CD1c-positive myeloid dendritic cell (primary cell): ENCODE data around the gene HOXA10.

Source experiments
- DNase-seq: peaks from one replicate; pipeline ENCODE4 v3.0.0-alpha.2; 2016; ENCODE audit errors: extremely low spot score

Gene HOXA10

DNA sequence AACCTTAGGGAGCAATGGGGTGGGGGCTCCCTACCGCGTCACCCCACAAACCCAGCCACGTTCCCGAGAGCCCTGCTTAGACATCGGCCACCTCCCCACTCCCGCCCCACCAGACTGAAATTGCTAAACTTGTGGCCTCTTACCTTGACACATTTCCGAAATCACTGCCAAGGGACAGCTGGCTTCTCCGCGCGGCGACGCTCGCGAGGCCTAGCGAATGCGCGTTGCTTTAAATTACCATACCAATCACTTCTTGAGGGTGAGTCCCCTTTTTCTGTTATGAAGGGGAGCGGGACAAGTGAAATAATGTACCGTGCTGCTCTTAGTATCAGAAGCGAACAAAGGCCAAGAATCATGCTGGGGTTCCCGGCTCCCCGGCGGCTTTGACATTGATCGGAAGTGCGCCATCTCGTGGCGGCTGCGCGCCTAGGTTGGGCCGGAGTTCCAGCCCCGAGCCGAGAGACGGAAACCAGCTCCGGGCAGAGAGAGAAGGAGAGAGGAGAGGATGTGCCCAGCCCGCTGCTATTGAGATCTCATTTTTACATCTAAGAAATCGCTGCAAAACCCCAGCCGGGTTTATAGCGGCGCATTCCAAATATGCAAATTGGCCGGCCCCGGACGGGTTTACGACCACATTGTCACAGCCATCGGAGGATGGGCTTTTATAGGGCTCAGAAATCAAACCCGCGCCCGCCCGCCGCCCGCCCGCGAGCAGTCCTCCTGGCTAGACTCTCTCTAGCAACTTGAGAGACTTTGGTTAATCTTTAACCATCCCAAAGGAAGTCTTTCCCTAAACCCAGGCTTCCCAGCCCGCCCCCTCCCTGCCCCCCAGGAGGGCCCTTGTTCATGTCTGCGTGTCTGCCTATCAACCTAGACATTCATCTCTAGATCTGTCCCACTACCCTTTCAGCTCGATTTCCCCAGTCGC is 5.6 kb upstream of the HOXA10 start:
- DNase-seq: peak; percentile 81

DNA sequence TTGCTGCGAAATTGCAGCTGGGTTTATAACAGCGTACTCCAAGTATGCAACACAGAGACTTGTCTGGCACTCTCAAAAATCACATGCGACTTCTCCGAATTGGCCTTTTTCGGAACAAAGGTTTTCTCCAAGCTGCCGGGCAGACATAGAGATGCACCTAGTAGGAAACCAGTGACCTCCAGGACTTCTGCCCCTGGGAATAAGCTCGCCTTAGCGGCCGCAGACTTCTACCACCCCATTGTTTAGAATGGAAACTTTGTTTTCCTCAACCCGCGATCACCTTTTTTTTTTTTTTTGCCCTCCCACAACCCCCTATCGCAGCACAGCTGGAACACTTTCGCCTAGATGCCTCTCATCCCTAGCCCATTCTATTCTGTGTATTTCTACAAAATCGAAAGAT is 4.9 kb upstream of the HOXA10 start:
- no peak for DNase-seq

DNA sequence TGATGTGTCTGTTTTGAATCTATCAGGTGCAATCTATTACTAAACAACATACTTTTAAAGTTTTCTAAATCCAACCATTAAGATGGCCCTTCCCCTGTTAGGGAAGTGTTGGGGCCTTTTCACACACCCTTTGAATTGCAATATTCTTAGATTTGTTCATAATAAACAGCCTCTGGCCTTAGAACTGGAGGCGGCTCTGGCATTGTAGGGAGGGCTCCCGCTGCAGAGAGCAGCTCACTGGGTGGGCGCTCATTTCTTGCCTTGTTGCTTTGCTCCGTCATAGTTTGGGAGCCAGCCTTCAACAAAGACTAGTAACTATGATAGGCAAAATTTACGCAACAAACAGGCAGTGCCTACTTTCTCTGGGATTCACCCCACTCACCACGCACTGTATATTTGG is 4.2 kb upstream of the HOXA10 start:
- DNase-seq: no peak

DNA sequence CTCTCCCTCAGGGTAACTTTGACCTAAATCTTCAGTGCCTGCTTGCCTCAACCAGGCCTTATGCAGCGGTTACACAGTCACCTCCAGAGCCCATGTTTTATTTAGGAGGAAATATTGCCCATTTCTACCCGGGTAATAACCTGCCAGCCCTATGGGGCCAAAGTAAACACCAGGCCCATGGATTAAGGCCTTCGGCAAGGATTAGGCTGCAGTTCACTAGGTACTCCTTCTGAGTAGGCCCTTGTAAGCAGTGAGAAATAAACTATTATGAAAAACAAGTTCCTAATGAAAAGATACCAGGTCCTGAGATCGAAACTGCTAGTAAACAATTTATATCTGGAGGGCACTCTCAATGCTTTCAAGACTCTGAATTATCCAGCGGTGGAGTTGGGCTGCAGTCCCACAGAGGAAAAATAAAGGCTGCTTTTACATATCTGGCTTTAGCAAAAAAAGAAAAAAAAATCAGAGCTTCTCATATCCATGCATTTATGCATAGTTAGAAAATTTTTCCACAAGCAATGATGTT is 3.7 kb upstream of the HOXA10 start:
- no peak for DNase-seq

DNA sequence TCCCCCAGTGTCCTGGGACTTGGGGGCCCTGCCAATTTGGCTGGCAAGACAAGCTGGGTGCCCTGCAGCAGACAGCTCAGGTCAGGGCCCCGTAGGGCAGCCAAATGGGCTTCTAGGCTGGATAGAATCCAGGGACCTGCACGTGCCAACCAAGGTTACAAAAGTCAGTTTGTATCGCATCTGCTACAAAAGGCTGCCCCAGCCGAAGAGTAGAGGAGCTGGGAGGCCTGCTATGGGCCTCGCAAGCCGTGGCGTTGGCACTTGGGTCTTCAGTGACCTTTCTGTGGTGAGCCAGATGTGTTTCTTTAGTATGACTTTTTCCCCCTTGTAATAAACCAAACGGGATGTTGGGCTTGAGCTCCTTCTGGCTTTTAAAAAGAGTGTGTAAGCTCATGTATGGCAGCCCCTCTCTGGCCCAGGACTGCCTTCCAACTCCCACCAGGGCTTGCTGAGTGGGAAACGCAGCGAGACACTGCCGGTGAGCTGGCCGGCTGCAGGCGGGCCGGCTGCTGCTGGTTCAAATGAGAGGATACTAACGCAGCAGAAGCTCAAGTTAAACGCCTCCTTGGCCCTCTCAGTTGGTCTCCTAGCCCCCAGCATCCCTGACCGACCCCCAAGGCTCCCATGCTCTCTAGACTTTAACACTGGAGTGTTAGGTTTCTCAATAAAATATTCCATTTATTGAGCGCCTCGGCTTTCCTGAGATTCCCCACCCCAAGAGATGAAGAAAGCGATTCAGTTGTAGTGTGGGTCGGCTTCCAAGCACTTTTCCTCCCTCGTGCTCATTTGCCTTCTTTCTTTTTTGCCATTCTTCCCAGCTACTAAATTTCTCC is 3.1 kb upstream of the HOXA10 start:
- DNase-seq: no peak

DNA sequence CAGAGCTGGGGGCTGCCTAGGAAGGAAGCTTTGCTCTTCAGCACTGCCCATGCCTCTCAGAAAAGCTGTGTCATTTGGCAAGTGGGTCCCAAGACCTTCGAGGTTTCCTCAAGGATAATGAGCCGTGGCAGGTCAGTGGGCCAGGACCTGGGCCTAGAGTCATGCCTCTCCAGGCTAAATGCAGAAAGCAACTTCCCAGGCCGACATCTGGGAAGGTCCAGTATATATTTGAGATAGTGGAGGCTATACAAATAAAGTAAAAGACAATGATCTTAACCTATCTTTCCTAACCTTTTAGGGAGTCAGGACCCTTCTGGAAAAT is 2.4 kb upstream of the HOXA10 start:
- no peak for DNase-seq

DNA sequence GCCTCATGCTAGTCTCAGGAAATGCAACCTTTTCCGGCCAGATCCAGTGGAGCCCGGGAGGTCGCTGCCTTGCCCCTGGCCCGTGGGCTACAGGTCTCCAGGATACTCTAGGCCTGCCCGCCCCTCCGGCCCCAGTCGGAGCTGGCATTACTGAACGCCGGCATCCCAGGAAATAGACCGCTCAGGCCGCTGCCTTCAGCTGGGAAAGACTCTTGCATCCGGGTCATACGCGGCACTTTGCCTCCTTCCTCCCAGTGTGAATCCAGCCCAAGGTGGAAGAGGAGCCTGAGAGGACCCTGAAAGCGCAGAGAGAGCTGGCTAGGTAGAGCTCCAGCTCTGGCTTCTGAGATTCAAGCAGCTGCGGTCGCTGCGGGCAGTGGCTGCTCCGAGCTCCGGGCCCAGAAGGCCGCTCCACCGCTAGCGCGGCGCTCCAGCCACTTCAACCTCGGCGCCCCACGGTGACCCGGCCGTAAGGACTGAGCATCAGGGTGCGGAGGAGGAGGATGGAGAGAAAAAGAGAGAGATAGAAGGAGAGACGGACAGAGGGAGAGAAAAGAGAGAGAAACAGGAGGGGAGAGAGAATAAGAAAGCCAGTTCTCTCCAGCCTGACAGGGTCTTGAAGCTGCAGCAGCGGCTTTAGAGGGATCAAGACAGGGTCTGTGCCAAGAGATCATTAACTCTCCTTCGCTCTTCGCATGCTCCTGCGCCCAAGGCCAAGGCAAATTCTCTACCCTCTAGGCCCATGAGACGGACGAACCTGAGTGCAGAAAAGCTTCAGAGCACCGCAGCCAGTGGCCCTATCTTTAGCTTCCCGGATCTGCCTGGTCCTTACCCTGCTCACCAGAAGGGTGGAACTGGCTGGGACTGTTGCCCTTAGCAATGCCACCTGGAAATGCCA is 1.8 kb upstream of the HOXA10 start:
- no peak for DNase-seq

DNA sequence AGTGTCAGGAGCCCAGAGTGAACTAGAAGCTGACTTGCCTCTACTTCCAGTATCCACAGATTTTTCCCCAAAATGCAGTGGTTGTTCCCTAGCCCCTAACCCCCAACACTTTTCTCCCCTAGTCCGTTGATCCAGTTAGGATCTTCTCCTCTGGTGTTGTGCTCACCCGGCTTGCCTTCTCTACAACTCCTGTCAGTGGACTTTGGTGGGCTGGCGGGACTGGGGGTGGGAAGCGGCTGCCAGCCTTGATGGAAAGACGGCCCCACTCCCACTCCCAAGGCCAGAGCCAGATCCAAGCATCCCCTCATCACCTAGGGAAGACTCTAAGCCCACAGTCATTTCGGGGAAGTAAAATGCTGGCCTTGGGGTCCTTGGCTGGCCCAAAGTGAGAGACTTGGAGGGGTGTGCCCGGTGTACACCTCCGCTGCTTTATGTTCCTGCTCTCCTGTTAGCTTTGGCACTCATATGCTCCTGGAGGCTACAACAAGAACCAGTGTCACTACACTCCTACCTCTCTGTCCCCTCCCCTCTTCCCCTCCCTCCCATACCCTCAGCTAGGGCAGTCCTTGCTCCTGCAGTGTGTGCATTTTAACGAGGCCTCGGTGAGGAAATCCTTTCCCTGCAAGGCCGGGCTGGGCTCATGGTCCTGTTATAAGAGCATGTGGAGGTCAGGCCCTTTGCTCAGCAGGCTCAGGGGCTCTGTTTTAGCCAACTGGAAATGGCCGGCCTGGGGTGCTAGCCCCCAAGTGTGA is 930 bp upstream of the HOXA10 start:
- DNase-seq: no peak

DNA sequence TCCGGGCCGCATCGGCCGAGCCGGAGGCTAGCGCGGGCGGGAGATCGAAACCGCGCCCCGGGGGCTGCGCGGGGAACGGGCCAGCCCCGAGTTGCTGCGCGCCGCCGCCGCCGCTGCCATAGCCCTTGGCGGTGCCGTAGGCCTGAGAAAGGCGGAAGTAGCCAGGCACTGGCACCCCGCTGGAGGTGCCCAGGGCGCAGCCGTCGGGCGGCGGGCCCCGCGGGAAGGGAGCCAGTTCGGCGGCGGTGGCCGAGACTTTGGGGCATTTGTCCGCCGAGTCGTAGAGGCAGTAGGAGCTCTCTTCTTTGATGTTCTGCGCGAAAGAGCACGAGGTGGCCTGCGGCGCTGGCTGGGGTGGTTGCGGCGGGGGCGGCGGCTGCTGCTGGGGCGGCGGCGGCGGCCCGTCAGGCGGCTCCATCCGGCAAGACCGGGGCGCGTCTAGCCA is 587 bp downstream of the HOXA10 start:
- DNase-seq: peak; percentile 76

DNA sequence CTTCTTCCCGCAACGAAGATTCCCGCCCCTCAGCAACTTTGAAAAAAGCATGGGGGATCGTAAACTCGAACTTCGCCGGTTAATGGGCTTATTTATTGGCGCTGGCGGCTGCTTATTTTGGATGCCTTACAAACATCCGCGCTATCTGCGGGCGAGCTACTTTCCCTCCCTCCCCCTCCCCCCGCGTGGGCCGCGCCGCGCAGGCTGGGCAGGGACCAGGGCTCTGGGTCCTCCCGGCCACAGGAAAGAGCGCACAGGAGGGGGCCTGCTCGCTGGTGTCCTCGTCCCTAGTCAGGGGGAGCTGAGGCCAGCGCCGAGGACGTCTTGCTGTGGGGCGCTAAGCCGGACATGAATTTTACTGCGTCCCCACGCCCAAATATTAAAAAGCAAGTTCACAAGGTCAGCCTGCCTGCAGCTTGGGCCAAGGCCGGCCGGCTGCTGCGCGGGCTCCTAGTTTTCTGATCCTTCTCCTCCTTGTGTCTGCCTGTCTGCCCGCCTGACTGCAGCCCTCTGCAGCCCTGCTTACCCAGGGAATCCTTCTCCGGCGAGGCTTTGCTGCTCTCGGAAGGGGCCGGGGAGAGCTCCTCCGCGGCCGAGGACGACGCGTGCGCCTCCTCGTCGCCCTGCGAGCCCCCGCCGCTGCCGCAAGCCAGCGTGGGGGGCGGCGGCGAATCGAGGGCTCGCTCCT is 1.2 kb downstream of the HOXA10 start:
- DNase-seq: no peak

DNA sequence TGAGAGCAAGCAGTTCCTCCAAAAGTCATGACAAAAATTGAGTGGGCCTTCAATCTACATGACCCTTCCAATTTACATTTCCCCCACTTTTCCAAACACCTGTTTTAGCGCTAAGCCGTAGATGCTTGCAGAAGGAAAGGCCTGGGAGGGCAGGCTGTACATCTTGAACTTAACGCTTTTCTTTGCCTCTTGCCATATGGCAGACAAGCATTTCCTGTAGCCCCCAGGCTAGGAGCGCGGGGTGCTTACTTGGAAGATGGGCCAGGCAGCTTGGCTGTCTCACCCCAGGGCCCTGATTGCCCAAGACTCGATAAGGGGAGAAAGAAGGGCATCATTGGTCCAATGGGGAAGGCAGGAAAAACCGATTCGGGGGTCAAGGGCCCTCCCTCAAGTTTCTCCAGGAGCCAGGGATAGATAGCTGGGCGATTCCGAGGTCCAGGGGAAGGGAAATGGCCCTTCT is 1.8 kb downstream of the HOXA10 start:
- no peak for DNase-seq

DNA sequence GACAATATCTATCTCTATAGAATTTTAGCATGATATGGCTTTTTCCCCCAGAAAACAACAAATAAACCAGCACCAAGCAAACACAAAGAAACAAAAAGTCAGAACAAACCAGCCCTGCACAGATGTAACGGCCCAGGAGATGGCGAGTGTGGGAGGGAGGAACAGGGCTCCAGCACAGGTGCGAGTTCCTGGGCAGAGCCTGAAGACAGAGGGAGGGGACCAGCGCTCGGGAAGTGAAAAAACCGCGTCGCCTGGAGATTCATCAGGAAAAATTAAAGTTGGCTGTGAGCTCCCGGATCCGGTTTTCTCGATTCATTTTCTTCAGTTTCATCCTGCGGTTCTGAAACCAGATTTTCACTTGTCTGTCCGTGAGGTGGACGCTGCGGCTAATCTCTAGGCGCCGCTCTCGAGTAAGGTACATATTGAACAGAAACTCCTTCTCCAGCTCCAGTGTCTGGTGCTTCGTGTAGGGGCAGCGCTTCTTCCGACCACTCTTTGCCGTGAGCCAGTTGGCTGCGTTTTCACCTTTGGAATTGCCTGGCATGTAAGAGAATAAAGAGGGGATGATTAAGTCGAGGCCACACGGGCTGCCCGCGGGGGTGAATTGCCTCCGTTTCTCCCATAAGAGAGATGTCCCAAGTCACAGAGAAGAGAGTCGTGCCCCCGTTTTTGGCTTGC is 2.3 kb downstream of the HOXA10 start:
- DNase-seq: no peak

DNA sequence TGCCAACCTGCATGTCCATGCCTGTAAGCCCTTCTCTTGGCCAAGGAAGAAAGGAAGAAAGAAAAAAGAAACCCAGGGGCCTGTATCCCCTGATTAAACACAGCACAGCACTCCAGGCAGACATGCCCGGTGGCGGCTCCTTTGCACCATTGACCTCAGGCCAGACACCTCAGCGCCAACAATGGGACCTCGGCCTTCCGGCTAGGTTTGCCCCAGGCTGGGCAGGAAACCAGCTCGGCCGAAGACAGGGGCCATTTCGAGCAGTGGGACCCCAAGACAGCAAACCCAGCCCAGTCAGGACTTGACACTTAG is 2.8 kb downstream of the HOXA10 start:
- no peak for DNase-seq

DNA sequence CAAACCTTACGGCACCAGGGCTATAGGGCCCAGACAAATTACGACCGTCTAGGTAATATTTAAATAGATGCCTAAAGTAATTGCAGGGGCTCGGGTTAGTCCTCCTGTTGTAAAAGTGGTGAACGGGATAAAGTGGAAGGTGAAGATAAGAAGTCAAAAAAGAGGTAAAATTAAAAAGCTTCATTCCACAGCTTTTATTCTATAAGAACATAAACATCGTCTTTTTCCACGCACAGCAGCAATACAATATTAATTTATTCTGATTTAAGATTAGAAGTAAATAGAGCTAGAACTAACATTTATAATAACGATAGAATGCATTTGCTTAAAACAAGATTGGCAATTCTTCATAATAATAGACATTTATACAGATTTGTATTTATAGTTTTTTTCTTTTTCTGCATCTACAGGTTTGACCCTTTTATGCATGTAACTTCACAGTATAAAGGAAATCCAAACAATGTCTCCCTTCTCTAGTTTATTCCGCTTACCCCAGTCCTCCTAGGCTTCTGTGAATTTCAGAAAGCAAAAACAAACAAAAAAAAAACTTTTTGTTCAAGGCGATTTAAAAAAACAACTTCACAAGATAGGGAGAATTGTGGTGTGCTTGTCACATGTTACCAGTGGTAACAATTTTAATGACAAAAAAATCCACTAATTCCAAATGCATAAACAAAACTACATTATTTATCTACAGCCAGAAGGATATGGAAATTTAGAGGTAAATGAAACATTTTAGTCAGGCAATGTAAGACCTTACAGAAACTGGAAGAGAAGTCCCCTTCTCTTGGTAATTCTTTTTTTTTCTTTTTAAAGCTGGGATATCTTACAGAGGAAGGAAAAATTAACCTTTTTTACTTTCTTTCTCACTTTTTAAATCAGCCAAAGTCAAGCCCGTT is 3.4 kb downstream of the HOXA10 start:
- DNase-seq: no peak

DNA sequence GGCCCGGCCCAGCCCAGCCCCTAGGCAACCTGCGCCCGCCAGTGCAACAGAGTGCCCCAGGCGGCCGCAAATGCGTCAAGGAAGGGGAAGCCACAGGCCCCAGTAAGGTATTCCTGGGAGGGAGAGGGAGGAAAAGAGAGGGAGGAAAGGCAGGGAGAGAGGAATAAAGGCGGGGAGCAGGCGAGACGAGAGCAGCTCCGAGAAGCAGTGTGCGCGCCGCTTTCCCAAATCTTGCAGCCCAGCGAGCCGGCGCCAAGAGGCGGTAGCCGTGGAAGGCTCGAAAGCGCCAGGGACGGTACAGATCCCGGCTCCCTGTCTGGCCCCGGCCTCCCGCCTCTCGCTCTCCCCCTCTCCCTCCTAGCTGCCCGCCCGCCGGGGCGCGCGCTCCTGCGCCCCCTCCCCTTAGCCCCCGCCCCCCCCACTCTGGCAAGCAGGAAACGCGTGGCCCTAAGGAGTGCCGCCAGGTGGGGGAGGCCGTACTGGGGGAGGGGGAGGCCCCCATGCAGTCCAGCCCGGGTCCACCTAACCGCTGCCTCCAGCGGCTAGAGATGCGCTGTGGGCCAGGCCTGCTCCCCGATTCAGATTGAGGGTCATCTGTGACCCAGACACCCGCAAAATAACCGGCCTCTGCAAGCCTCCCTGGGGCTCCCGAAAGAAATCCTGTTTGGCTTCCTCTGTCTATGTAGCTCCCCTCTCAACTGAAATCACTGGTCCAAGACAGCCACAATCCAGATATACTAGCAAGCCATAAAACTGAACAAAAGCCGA is 4.3 kb downstream of the HOXA10 start:
- no peak for DNase-seq

DNA sequence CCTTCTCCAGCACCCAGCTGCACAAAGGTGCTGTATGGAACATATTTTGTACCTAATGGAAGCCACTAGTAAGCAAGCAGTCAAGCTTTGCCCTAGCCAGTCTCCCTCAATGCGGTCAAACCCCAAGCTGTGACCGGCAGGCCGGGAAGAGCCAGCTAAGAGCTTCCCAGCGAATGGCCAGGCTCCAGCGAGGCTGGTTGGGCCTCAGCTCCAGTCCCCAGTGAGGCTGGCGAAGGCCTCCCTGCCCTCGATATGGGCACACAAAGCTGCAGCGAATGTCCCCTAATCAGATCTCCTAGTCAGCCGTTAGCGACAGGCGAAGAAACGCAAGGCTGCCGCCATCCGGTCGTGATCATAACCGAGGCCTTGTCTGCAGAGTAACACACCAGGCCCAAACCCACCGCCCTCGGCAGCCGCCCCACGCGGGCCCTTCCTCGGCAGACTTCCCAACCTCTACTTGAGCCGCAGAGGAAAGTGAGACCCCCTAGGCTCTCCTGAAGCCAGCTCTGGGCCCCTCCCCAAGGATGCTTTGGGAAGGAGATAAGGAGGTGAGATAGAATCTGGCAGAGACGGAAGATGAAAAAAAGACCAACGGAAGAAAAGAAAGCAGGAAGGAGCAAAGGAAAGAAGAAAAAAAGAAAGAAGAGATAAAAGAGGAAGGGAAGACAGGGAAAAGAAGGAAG is 5.7 kb downstream of the HOXA10 start:
- DNase-seq: no peak

DNA sequence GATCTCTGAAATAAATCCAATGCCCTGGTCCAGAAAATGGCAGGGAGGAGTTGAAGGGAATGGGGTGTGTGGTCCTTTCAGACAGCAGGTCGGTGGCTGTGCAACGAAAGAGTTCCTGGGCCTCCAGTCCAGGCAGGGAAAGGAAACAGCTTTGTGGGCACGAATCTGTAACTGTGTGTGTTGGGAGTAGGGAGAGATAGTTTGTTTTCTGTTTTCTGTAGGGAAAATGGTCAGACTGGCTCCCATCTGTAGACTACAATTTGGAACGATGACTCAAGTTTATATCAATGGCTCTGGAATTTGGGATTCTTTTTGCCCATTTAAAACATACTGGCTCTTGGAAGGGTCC is 6.2 kb downstream of the HOXA10 start:
- DNase-seq: no peak
